ENCODE results near the gene NFIB.

DNA sequence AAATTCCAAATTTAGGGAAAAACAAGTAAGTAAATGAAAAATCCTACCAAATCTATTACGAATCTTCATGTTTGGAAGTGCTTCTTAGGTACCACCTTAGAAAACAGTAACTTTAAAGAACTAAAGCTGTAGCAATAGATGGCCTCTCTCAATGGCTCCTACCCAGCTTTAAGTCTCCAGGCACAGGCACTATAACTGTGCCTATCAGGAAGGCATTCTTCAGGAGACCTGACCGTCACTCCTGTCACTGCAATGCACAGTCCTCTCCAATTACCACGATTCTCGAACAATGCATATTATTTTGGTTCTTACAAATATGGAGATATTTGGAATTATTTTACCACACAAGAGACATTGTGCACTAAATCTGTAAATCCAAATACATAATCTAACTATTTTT is 12.9 kb downstream of the NFIB start:
- TF ChIP-seq PML (IDR thresholded peaks at IDR 0.05; ENCODE audit: low read length) (no peak), CTCF (IDR thresholded peaks at IDR 0.05 in 2 of 3, conservative IDR thresholded peaks at IDR 0.05 in 1 of 3; ENCODE audit: control insufficient read depth in 2 of 3, extremely low read depth in 1 of 3, insufficient read depth in 1 of 3, low read depth in 3 of 3, low read length in 3 of 3) (no peak), EZH2 (IDR thresholded peaks at IDR 0.05; ENCODE audit: borderline replicate concordance, control insufficient read depth, low read depth, low read length) (no peak), POLR2A (IDR thresholded peaks at IDR 0.05; ENCODE audit: low read depth, low read length) (no peak), ESRRA (IDR thresholded peaks at IDR 0.05; ENCODE audit: low read length) (no peak), USF1 (IDR thresholded peaks at IDR 0.05; ENCODE audit: borderline replicate concordance, extremely low read length, insufficient read depth, low read depth, low read length) (no peak), EP300 (IDR thresholded peaks at IDR 0.05; ENCODE audit: borderline replicate concordance in 1 of 2, control insufficient read depth in 1 of 2, low read depth in 2 of 2, low read length in 2 of 2) (no peak), EGR1 (IDR thresholded peaks at IDR 0.05; ENCODE audit: borderline replicate concordance in 1 of 2, low read depth in 2 of 2, low read length in 2 of 2) (no peak), POLR2AphosphoS5 (IDR thresholded peaks at IDR 0.05; ENCODE audit: low read length) (no peak), ZNF217 (IDR thresholded peaks at IDR 0.05) (no peak), REST (IDR thresholded peaks at IDR 0.05; ENCODE audit: low read depth, low read length) (no peak)
- TF ChIP-seq, protein P1, sequence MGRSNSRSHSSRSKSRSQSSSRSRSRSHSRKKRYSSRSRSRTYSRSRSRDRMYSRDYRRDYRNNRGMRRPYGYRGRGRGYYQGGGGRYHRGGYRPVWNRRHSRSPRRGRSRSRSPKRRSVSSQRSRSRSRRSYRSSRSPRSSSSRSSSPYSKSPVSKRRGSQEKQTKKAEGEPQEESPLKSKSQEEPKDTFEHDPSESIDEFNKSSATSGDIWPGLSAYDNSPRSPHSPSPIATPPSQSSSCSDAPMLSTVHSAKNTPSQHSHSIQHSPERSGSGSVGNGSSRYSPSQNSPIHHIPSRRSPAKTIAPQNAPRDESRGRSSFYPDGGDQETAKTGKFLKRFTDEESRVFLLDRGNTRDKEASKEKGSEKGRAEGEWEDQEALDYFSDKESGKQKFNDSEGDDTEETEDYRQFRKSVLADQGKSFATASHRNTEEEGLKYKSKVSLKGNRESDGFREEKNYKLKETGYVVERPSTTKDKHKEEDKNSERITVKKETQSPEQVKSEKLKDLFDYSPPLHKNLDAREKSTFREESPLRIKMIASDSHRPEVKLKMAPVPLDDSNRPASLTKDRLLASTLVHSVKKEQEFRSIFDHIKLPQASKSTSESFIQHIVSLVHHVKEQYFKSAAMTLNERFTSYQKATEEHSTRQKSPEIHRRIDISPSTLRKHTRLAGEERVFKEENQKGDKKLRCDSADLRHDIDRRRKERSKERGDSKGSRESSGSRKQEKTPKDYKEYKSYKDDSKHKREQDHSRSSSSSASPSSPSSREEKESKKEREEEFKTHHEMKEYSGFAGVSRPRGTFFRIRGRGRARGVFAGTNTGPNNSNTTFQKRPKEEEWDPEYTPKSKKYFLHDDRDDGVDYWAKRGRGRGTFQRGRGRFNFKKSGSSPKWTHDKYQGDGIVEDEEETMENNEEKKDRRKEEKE (IDR thresholded peaks at IDR 0.05) = no peak

Measured in GM12878 (cell line).